NCI-H524 (cell line): ENCODE data around the gene CMTM5.
"Not testable (repeated sequence)": the region's sequence is repeated elsewhere in the genome, so short reads cannot be mapped to it uniquely, and the experiment has no call there.

Experiments used
- DNase-seq, 2 experiments: peaks; one replicate each; lab custom pipeline; 2025; lab: John Stamatoyannopoulos, UW

Gene CMTM5

GRCh38 chr14:23398348-23398747 is 21.5 kb downstream of the CMTM5 start:
- no peak for DNase-seq

GRCh38 chr14:23399136-23399535 is 22.3 kb downstream of the CMTM5 start:
- DNase-seq = no peak

- DNase-seq = no peak
Observed at GRCh38 chr14:23399591-23399990, 22.7 kb downstream of the CMTM5 start.

GRCh38 chr14:23400496-23401149 is 23.8 kb downstream of the CMTM5 start:
- DNase-seq = not testable (repeated sequence)

GRCh38 chr14:23401291-23401690 is 24.4 kb downstream of the CMTM5 start:
- DNase-seq = no peak

GRCh38 chr14:23402296-23403138 is 25.7 kb downstream of the CMTM5 start:
- no peak for DNase-seq

GRCh38 chr14:23403139-23403438 is 26.2 kb downstream of the CMTM5 start:
- no peak for DNase-seq

GRCh38 chr14:23403908-23404307 is 27.1 kb downstream of the CMTM5 start:
- no peak for DNase-seq

- DNase-seq = no peak
Observed at GRCh38 chr14:23404331-23404900, 27.6 kb downstream of the CMTM5 start.

GRCh38 chr14:23405096-23405495 is 28.2 kb downstream of the CMTM5 start:
- no peak for DNase-seq

- no peak for DNase-seq
Observed at GRCh38 chr14:23405516-23406025, 28.7 kb downstream of the CMTM5 start.

GRCh38 chr14:23406244-23406643 is 29.4 kb downstream of the CMTM5 start:
- peak in 1 of 2 experiments; percentile 23 for DNase-seq

GRCh38 chr14:23406725-23407355 is 30.0 kb downstream of the CMTM5 start:
- DNase-seq = no peak

- DNase-seq = no peak
Observed at GRCh38 chr14:23407516-23408306, 30.9 kb downstream of the CMTM5 start, which contains the start of gene MYH6. Gene MYH6, minus strand, starts transcription at chr14:23408273. Its CDS starts 1,050 bp downstream, at chr14:23407223.

GRCh38 chr14:23408307-23408630 is 31.4 kb downstream of the CMTM5 start:
- DNase-seq = no peak

GRCh38 chr14:23409475-23409874 is 32.6 kb downstream of the CMTM5 start:
- DNase-seq = no peak

- DNase-seq = no peak
Observed at GRCh38 chr14:23409966-23410635, 33.3 kb downstream of the CMTM5 start.

- no peak for DNase-seq
Observed at GRCh38 chr14:23411563-23412525, 35.0 kb downstream of the CMTM5 start.

GRCh38 chr14:23413681-23414080 is 36.8 kb downstream of the CMTM5 start:
- DNase-seq = no peak

- no peak for DNase-seq
Observed at GRCh38 chr14:23414254-23414653, 37.4 kb downstream of the CMTM5 start.
